ENCODE measurements around the gene PRRC2A. TPM values are rescaled to one million over a fixed set of nuclear protein-coding genes. Genes with fewer than 3 reads are reported as not detected.
A peak's percentile ranks its signal among the peaks of the same experiment; 100 is the strongest.

The PRRC2A gene
- total RNA-seq, 1 donor from 2014 or later, result 281 TPM

- peaks cover 24% of the 10 kb centered on the region for H3K4me1 Mint-ChIP-seq (ENCODE audit: low read depth)
- H3K27me3 Mint-ChIP-seq (ENCODE audit: insufficient read depth), result no peaks in the 10 kb centered on the region
- peaks cover 9% of the 10 kb centered on the region for H3K36me3 Mint-ChIP-seq (ENCODE audit: low read depth)
- peak within 1 kb of the TSS; percentile 73 for H3K27ac Mint-ChIP-seq
- H3K9me3 Mint-ChIP-seq, result no peaks in the 10 kb centered on the region
- peak within 1 kb of the TSS; percentile 80 for H3K4me3 Mint-ChIP-seq
- peak; percentile 30 for DNase-seq (ENCODE audit: low spot score)
- intact Hi-C loops (cut with micrococcal nuclease), result loop anchor here (1.0 kb wide), 5 partner anchors 22 to 272 kb away; no protein-coding TSS in a partner anchor
Measured at GRCh38 chr6:31680226-31681134, 60.0 kb downstream of the PRRC2A start, which contains the start of gene LY6G5C. LY6G5C (minus strand) TSS chr6:31681067; CDS start chr6:31680373, 694 bp downstream.

DNA sequence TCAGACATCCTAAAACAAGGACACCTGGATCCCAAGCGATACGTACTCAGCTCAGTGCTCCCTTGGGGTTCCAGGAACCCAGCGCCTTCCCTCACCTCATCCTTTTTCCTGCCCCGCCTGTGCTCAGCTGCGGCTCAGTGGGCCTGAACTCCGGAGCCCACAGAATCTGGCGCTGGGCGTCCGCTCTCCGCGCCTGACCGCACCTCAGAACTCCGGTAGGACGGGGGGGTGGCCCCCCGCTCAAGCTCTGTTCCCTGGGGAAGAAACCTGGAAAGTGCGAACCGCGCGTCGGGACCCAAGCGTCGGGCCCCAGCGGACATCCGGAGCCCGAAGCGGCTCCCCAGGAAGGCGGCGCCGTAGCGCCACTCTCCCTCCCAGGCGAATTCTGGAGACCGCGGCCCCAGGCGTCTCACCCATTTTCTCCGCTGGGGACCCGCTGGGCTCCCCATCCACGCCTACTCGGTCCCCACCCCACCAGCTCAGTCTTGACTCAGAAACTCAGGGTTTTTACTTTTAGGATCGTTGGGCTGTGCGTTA is 60.7 kb downstream of the PRRC2A start:
- H3K4me1 Mint-ChIP-seq (ENCODE audit: low read depth), result peaks cover 24% of the 10 kb centered on the region
- no peaks in the 10 kb centered on the region for H3K9me3 Mint-ChIP-seq
- peaks cover 11% of the 10 kb centered on the region for H3K36me3 Mint-ChIP-seq (ENCODE audit: low read depth)
- H3K4me3 Mint-ChIP-seq, result peak overlapping the region; percentile 80
- H3K27ac Mint-ChIP-seq, result peak overlapping the region; percentile 54
- no peaks in the 10 kb centered on the region for H3K27me3 Mint-ChIP-seq (ENCODE audit: insufficient read depth)
- DNase-seq (ENCODE audit: low spot score), result peak; percentile 20
- intact Hi-C loops (cut with micrococcal nuclease), result no loop called here

GRCh38 chr6:31683591-31683990 is 63.1 kb downstream of the PRRC2A start:
- Mint-ChIP-seq H3K27ac (no peak overlapping the region), H3K27me3 (ENCODE audit: insufficient read depth) (no peaks in the 10 kb centered on the region), H3K36me3 (ENCODE audit: low read depth) (peaks cover 19% of the 10 kb centered on the region), H3K4me1 (ENCODE audit: low read depth) (peaks cover 24% of the 10 kb centered on the region), H3K4me3 (no peak overlapping the region), H3K9me3 (no peaks in the 10 kb centered on the region)
- intact Hi-C loops (cut with micrococcal nuclease), result no loop called here
- no peak for DNase-seq (ENCODE audit: low spot score)

DNA sequence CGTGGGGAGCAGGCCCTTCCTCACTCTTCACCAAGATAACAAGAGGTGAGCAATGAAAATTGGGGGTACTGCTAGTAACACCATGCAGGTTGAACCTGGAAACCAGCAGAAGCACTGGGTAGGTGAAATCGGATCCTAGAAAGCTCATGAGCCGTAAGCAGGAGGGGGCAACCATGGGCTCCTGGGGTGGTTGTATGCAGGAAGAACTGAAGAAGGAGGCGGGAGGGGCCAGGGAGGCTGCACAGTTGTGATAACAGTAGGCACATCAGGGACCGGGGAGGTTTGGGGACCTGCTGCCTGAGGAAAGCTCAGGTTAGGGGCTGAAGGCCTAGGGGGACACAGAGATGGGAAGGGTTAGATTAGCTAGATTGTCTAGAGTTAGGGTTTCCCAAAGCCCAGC is 66.0 kb downstream of the PRRC2A start:
- Mint-ChIP-seq H3K4me3 (no peak overlapping the region), H3K27ac (no peak overlapping the region), H3K36me3 (ENCODE audit: low read depth) (peaks cover 28% of the 10 kb centered on the region), H3K4me1 (ENCODE audit: low read depth) (peaks cover 13% of the 10 kb centered on the region), H3K27me3 (ENCODE audit: insufficient read depth) (no peaks in the 10 kb centered on the region), H3K9me3 (no peaks in the 10 kb centered on the region)
- intact Hi-C loops (cut with micrococcal nuclease), result no loop called here
- no peak for DNase-seq (ENCODE audit: low spot score)

- H3K4me1 Mint-ChIP-seq (ENCODE audit: low read depth), result peaks cover 10% of the 10 kb centered on the region
- intact Hi-C loops (cut with micrococcal nuclease), result no loop called here
Measured at GRCh38 chr6:31687321-31687720, 66.8 kb downstream of the PRRC2A start.

More at GRCh38 chr6:31687321-31687720, 66.8 kb downstream of the PRRC2A start:
- Mint-ChIP-seq H3K27ac (no peak overlapping the region), H3K9me3 (no peaks in the 10 kb centered on the region), H3K36me3 (ENCODE audit: low read depth) (peaks cover 29% of the 10 kb centered on the region), H3K4me3 (no peak overlapping the region), H3K27me3 (ENCODE audit: insufficient read depth) (no peaks in the 10 kb centered on the region)
- no peak for DNase-seq (ENCODE audit: low spot score)

Other genes with a start within 250 kb of the PRRC2A start
- 11.5 and 12.4 TPM in 2 replicates for gene MICA, start 217.1 kb upstream of the PRRC2A start, total RNA-seq
- 36.1 and 37.5 TPM in 2 replicates for gene MICB, start 122.6 kb upstream of the PRRC2A start, total RNA-seq
- not detected in 2 replicates for gene MCCD1, start 91.8 kb upstream of the PRRC2A start, total RNA-seq
- 628 and 637 TPM in 2 replicates for gene DDX39B, start 78.7 kb upstream of the PRRC2A start, total RNA-seq
- gene ATP6V1G2, start 74.1 kb upstream of the PRRC2A start, total RNA-seq, result 1.2 and 1.4 TPM in 2 replicates
- gene NFKBIL1, start 73.1 kb upstream of the PRRC2A start, total RNA-seq, result 18.2 and 18.9 TPM in 2 replicates
- 1,021 and 1,078 TPM in 2 replicates for gene LTA, start 48.4 kb upstream of the PRRC2A start, total RNA-seq
- 427 and 430 TPM in 2 replicates for gene TNF, start 45.1 kb upstream of the PRRC2A start, total RNA-seq
- gene LTB, start 38.3 kb upstream of the PRRC2A start, total RNA-seq, result 270 and 277 TPM in 2 replicates
- 63.0 and 66.6 TPM in 2 replicates for gene LST1, start 34.4 kb upstream of the PRRC2A start, total RNA-seq
- 19.1 and 20.3 TPM in 2 replicates for gene NCR3, start 27.7 kb upstream of the PRRC2A start, total RNA-seq
- 55.5 and 61.5 TPM in 2 replicates for gene AIF1, start 5.5 kb upstream of the PRRC2A start, total RNA-seq
- gene BAG6, start 31.9 kb downstream of the PRRC2A start, total RNA-seq, result 319 and 323 TPM in 2 replicates
- 1.8 and 3.7 TPM in 2 replicates for gene APOM, start 35.2 kb downstream of the PRRC2A start, total RNA-seq
- 18.1 and 19.1 TPM in 2 replicates for gene C6orf47, start 40.1 kb downstream of the PRRC2A start, total RNA-seq
- 34.8 and 37.2 TPM in 2 replicates for gene GPANK1, start 44.3 kb downstream of the PRRC2A start, total RNA-seq
- gene CSNK2B, start 45.4 kb downstream of the PRRC2A start, total RNA-seq, result 302 and 308 TPM in 2 replicates
- gene LY6G5B, start 49.3 kb downstream of the PRRC2A start, total RNA-seq, result 29.5 and 35.1 TPM in 2 replicates
- 4.7 and 4.9 TPM in 2 replicates for gene LY6G5C, start 60.4 kb downstream of the PRRC2A start, total RNA-seq
- 45.7 and 46.5 TPM in 2 replicates for gene ABHD16A, start 82.6 kb downstream of the PRRC2A start, total RNA-seq
- gene LY6G6F, start 86.2 kb downstream of the PRRC2A start, total RNA-seq, result not detected in 2 replicates
- gene LY6G6D, start 94.6 kb downstream of the PRRC2A start, total RNA-seq, result not detected in 2 replicates
- gene LY6G6C, start 101.0 kb downstream of the PRRC2A start, total RNA-seq, result not detected in 2 replicates
- gene MPIG6B, start 102.7 kb downstream of the PRRC2A start, total RNA-seq, result not detected in 2 replicates
- gene DDAH2, start 108.6 kb downstream of the PRRC2A start, total RNA-seq, result 4.9 and 5.7 TPM in 2 replicates
- 398 and 399 TPM in 2 replicates for gene CLIC1, start 115.8 kb downstream of the PRRC2A start, total RNA-seq
- 80.5 and 83.4 TPM in 2 replicates for gene MSH5, start 119.3 kb downstream of the PRRC2A start, total RNA-seq
- 16.7 and 17.0 TPM in 2 replicates for gene SAPCD1, start 141.9 kb downstream of the PRRC2A start, total RNA-seq
- gene VWA7, start 156.6 kb downstream of the PRRC2A start, total RNA-seq, result 2.9 and 5.0 TPM in 2 replicates
- gene VARS1, start 175.0 kb downstream of the PRRC2A start, total RNA-seq, result 150 and 161 TPM in 2 replicates
- 136 and 137 TPM in 2 replicates for gene LSM2, start 186.3 kb downstream of the PRRC2A start, total RNA-seq
- gene HSPA1L, start 194.6 kb downstream of the PRRC2A start, total RNA-seq, result 2.2 and 2.9 TPM in 2 replicates
- gene HSPA1A, start 194.8 kb downstream of the PRRC2A start, total RNA-seq, result 173 and 175 TPM in 2 replicates
- gene HSPA1B, start 207.0 kb downstream of the PRRC2A start, total RNA-seq, result 152 and 155 TPM in 2 replicates
- 22.1 and 24.3 TPM in 2 replicates for gene NEU1, start 242.1 kb downstream of the PRRC2A start, total RNA-seq

All from activated T-helper 1 cell treated with anti-CD3 and anti-CD28 coated beads, Interleukin-12 subunit alpha, Interleukin-12 subunit beta, Interleukin-2, Interleukin-4 antibody, amounts not matched to agents 30 ng/mL and 10 ng/mL and 1 ng/mL, durations not matched to agents 14 hours and 24 hours and 36 hours (primary cell).